Daoy (cell line): Measurements from ENCODE around the gene GIPC1. TPM values are rescaled to one million over a fixed set of nuclear protein-coding genes. Genes with fewer than 3 reads are reported as not detected.

Experiments used
- DNase-seq: peaks from one replicate; pipeline ENCODE4 v3.0.0-alpha.2; 2015; ENCODE audit warnings: low read depth
- total RNA-seq: library from RNA; depleted of rRNA; stranded (reverse); fragments of >200 nt; shearing (Covaris generic); gene quantifications from 2 replicates; pipeline ENCODE4 v1.2.3, GENCODE V29; 2014; rRNA removed

The GIPC1 gene
- total RNA-seq, 1 experiment from 2014 or later, result 107 TPM

GRCh38 chr19:14437578-14438140, 58.3 kb downstream of the GIPC1 start:
- DNase-seq, result peak; percentile 33

GRCh38 chr19:14435320-14436050, 60.4 kb downstream of the GIPC1 start:
- no peak for DNase-seq

GRCh38 chr19:14434543-14435319, 61.2 kb downstream of the GIPC1 start:
- peak; percentile 62 for DNase-seq

GRCh38 chr19:14433554-14434501, 62.1 kb downstream of the GIPC1 start:
- DNase-seq, result no peak

- peak; percentile 65 for DNase-seq
These were observed 63.0 kb downstream of the GIPC1 start, which contains the start of gene PKN1 for GRCh38 chr19:14432791-14433553. Gene PKN1, plus strand, starts transcription at chr19:14433306. Its CDS starts 216 bp downstream, at chr19:14433522.

DNA sequence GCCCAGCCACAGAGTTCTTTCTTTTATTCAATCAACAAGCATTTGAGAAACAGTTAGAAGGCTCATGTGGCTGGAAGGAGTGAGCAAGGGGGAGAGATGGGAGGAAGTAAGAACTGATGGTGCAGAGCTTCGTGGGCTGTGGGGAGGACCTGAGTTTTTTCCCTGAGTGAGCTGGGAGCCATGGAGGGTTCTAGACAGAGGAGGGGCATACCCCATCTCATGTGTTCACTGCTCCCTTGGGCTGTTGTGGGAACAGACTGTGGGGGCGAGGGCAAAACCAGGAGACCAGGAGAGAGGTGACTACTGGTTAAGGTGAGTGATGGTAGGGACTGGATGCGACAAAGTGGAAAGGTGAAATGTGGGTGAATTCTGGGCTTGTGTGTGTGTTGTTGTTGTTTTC, 65.2 kb downstream of the GIPC1 start:
- no peak for DNase-seq

DNA sequence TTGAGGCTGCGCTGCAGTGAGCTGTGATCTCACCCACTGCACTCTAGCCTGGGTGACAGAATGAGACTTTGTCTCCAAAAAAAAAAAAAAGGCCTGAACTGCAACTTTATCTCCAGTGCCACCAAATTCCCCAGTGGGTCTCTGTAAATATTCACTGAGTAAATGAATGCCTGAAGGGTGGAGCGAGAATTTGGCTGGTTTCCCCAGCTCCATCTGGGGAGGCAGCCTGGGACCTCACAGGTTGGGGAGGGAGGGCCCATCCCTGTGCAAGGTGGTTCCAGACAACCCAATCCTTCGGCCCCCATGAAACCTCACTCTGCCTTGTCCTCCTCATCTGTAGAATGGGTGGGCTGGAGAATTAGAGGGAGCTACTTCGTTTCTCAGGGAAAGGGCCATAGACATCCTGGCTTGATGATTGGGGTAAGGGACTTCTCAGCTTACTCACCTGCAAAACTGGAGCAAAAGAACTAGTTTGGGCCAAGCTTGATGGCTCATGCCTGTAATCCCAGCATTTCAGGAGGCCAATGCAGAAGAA, 67.0 kb downstream of the GIPC1 start:
- DNase-seq, result no peak

Other genes with a start within 250 kb of the GIPC1 start
- 19.3 and 22.6 TPM in 2 replicates for gene ADGRE5, start 114.7 kb downstream of the GIPC1 start, total RNA-seq
- gene DDX39A, start 76.8 kb downstream of the GIPC1 start, total RNA-seq, result 207 and 210 TPM in 2 replicates
- gene PKN1, start 62.8 kb downstream of the GIPC1 start, total RNA-seq, result 52.6 and 59.2 TPM in 2 replicates
- not detected in 2 replicates for gene PTGER1, start 20.8 kb downstream of the GIPC1 start, total RNA-seq
- 87.0 and 98.1 TPM in 2 replicates for gene DNAJB1, start 22.3 kb upstream of the GIPC1 start, total RNA-seq
- gene TECR, start 33.5 kb upstream of the GIPC1 start, total RNA-seq, result 33.1 and 39.1 TPM in 2 replicates
- 388 and 435 TPM in 2 replicates for gene NDUFB7, start 75.9 kb upstream of the GIPC1 start, total RNA-seq
- gene CLEC17A, start 87.0 kb upstream of the GIPC1 start, total RNA-seq, result 0.42 TPM in 1 of 2 replicates, not detected in the other
- gene ADGRE3, start 178.7 kb upstream of the GIPC1 start, total RNA-seq, result not detected in 2 replicates
- 7.1 and 14.7 TPM in 2 replicates for gene ZNF333, start 193.9 kb upstream of the GIPC1 start, total RNA-seq